Osteoblast (primary cell): Measurements from ENCODE around the gene PIMREG. TPM values are rescaled to one million over a fixed set of nuclear protein-coding genes. Genes with fewer than 3 reads are reported as not detected.

Source experiments
- DNase-seq: peaks from one replicate; pipeline ENCODE4 v3.0.0; 2011; ENCODE audit warnings: low spot score, mixed read lengths; ENCODE audit not compliant: insufficient read length; ENCODE audit errors: missing footprints
- H2AFZ ChIP-seq: 2 replicates; pipeline ENCODE4 v1.6.0; 2011; ENCODE audit warnings: mild to moderate bottlenecking, low read length
- H3K27ac ChIP-seq: 2 replicates; pipeline ENCODE4 v1.5.1; 2011; ENCODE audit warnings: mild to moderate bottlenecking, low read depth, low read length, moderate library complexity
- H3K27me3 ChIP-seq: 2 replicates; pipeline ENCODE4 v1.6.0; 2012; ENCODE audit warnings: mild to moderate bottlenecking, control low read depth, inconsistent platforms, low read length, moderate library complexity; ENCODE audit not compliant: insufficient read depth
- H3K36me3 ChIP-seq: 2 replicates; pipeline ENCODE4 v1.5.1; 2011; ENCODE audit warnings: mild to moderate bottlenecking, low read length, control low read depth, moderate library complexity; ENCODE audit not compliant: insufficient read depth
- H3K4me1 ChIP-seq: 2 replicates; pipeline ENCODE4 v1.5.1; 2011; ENCODE audit warnings: mild to moderate bottlenecking, low read length, control low read depth, moderate library complexity; ENCODE audit not compliant: insufficient read depth
- H3K4me2 ChIP-seq: 2 replicates; pipeline ENCODE4 v1.6.0; 2011; ENCODE audit warnings: mild to moderate bottlenecking, low read length; ENCODE audit not compliant: insufficient read depth
- H3K4me3 ChIP-seq: fragments of 200-600 bp; sonication (generic); 3 replicates; pipeline ENCODE4 v1.5.1; 2012; ENCODE audit warnings: mild to moderate bottlenecking, low read length, inconsistent platforms; ENCODE audit not compliant: insufficient read depth
- H3K79me2 ChIP-seq: 2 replicates; pipeline ENCODE4 v1.6.0; 2012; ENCODE audit warnings: mild to moderate bottlenecking, low read length, control low read depth, inconsistent platforms; ENCODE audit not compliant: insufficient read depth
- H3K9me3 ChIP-seq: 2 replicates; pipeline ENCODE4 v1.5.1; 2011; ENCODE audit warnings: low read depth, low read length, control low read depth
- H4K20me1 ChIP-seq: 2 replicates; pipeline ENCODE4 v1.6.0; 2012; ENCODE audit warnings: mild to moderate bottlenecking, low read length, control low read depth; ENCODE audit not compliant: insufficient read depth
- total RNA-seq: library from RNA; depleted of rRNA; stranded (reverse); fragments of >200 nt; gene quantifications from 2 replicates; pipeline ENCODE4 v1.2.3, GENCODE V29; 2012
- TF ChIP-seq, protein P1 (sequence below): IDR thresholded peaks from 2 replicates; pipeline ENCODE4 v1.5.1; 2011; ENCODE audit warnings: mild to moderate bottlenecking, low read depth, low read length, moderate library complexity; ENCODE audit errors: extremely low read depth

PIMREG gene
- total RNA-seq, 1 donor = 5.1 TPM

DNA sequence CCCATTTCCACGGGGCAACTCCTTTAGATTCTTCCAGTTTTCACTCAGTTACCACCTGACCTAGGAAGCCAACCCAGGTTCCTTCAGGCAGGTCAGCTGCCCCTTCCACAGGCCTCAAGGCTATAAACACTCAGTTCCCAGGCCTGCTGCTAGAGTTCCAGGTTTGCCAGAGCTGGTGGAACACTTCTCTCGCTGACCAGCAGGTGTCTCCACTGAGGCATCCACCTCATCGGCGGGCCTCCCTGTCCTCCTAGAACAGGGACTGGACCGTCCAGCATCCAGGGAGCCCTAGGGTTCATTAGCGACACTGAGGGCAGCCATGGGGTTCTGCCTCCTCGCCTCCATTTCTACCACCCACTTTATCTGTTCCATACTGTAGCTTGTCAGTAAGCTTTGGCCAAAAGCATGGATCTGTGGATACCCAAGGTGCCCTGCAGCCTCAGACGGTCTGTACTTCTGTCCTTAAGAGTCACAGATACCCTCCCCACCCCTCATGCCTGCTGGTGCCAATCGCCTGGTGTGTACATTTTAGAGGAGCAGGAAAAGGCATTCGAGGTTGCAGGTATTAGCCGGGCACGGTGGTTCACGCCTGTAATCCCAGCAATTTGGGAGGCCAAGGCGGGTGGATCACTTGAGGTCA, 29.0 kb downstream of the PIMREG start:
- DNase-seq = peak; percentile 99
- no peaks in the 10 kb centered on the region for H4K20me1 ChIP-seq
- no peaks in the 10 kb centered on the region for H3K9me3 ChIP-seq
- H3K4me3 ChIP-seq = no peak overlapping the region
- no peaks in the 10 kb centered on the region for H3K79me2 ChIP-seq
- TF ChIP-seq, protein P1, sequence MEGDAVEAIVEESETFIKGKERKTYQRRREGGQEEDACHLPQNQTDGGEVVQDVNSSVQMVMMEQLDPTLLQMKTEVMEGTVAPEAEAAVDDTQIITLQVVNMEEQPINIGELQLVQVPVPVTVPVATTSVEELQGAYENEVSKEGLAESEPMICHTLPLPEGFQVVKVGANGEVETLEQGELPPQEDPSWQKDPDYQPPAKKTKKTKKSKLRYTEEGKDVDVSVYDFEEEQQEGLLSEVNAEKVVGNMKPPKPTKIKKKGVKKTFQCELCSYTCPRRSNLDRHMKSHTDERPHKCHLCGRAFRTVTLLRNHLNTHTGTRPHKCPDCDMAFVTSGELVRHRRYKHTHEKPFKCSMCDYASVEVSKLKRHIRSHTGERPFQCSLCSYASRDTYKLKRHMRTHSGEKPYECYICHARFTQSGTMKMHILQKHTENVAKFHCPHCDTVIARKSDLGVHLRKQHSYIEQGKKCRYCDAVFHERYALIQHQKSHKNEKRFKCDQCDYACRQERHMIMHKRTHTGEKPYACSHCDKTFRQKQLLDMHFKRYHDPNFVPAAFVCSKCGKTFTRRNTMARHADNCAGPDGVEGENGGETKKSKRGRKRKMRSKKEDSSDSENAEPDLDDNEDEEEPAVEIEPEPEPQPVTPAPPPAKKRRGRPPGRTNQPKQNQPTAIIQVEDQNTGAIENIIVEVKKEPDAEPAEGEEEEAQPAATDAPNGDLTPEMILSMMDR = peak; percentile 93
- H2AFZ ChIP-seq = no peak overlapping the region
- no peak overlapping the region for H3K4me2 ChIP-seq
- H3K27me3 ChIP-seq = no peaks in the 10 kb centered on the region
- peaks cover 11% of the 10 kb centered on the region for H3K4me1 ChIP-seq
- no peak overlapping the region for H3K27ac ChIP-seq
- H3K36me3 ChIP-seq = no peaks in the 10 kb centered on the region

DNA sequence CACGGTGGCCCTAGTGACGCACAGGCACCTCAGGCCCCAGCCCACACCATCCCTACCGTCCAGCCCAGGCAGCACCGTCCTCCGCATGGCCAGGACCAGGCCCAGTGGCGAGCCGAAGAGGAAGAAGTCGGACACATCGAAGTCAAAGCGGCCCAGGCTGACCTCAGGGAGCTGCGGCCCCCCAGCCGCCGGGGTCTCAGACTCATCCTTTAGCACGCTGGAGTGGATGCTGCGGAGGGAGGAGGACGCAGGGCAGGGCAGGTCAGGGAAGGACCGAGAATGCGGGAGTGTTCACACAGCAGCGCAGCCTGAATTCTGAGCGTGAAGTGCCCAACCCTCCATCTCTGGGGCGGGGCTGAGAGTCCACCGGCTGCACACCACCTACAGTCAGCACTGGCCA, 30.1 kb downstream of the PIMREG start:
- Histone ChIP-seq H4K20me1 (no peaks in the 10 kb centered on the region), H3K4me1 (peaks cover 11% of the 10 kb centered on the region), H3K4me2 (no peak overlapping the region), H3K4me3 (no peak overlapping the region), H3K27ac (no peak overlapping the region), H3K36me3 (no peaks in the 10 kb centered on the region), H3K79me2 (no peaks in the 10 kb centered on the region), H3K9me3 (no peaks in the 10 kb centered on the region), H3K27me3 (no peaks in the 10 kb centered on the region), H2AFZ (no peak overlapping the region)
- TF ChIP-seq, protein P1 = no peak
- DNase-seq = peak; percentile 10

GRCh38 chr17:6474906-6475305, 30.7 kb downstream of the PIMREG start:
- no peaks in the 10 kb centered on the region for H3K79me2 ChIP-seq
- TF ChIP-seq, protein P1 = no peak
- DNase-seq = peak; percentile 1
- no peaks in the 10 kb centered on the region for H3K36me3 ChIP-seq
- no peaks in the 10 kb centered on the region for H3K9me3 ChIP-seq
- H3K4me2 ChIP-seq = no peak overlapping the region
- no peak overlapping the region for H2AFZ ChIP-seq
- H3K4me3 ChIP-seq = no peak overlapping the region
- H3K27ac ChIP-seq = no peak overlapping the region
- H4K20me1 ChIP-seq = no peaks in the 10 kb centered on the region
- H3K27me3 ChIP-seq = no peaks in the 10 kb centered on the region
- H3K4me1 ChIP-seq = peaks cover 11% of the 10 kb centered on the region

GRCh38 chr17:6475411-6475810, 31.2 kb downstream of the PIMREG start:
- H3K27me3 ChIP-seq = no peaks in the 10 kb centered on the region
- H3K9me3 ChIP-seq = no peaks in the 10 kb centered on the region
- no peaks in the 10 kb centered on the region for H3K79me2 ChIP-seq
- H3K36me3 ChIP-seq = no peaks in the 10 kb centered on the region
- no peak overlapping the region for H3K27ac ChIP-seq
- no peaks in the 10 kb centered on the region for H4K20me1 ChIP-seq
- H2AFZ ChIP-seq = no peak overlapping the region
- DNase-seq = peak; percentile 87
- H3K4me3 ChIP-seq = no peak overlapping the region
- H3K4me2 ChIP-seq = no peak overlapping the region
- peaks cover 11% of the 10 kb centered on the region for H3K4me1 ChIP-seq
- TF ChIP-seq, protein P1 = no peak
